Measurements from ENCODE around the gene AGAP3.

DNA sequence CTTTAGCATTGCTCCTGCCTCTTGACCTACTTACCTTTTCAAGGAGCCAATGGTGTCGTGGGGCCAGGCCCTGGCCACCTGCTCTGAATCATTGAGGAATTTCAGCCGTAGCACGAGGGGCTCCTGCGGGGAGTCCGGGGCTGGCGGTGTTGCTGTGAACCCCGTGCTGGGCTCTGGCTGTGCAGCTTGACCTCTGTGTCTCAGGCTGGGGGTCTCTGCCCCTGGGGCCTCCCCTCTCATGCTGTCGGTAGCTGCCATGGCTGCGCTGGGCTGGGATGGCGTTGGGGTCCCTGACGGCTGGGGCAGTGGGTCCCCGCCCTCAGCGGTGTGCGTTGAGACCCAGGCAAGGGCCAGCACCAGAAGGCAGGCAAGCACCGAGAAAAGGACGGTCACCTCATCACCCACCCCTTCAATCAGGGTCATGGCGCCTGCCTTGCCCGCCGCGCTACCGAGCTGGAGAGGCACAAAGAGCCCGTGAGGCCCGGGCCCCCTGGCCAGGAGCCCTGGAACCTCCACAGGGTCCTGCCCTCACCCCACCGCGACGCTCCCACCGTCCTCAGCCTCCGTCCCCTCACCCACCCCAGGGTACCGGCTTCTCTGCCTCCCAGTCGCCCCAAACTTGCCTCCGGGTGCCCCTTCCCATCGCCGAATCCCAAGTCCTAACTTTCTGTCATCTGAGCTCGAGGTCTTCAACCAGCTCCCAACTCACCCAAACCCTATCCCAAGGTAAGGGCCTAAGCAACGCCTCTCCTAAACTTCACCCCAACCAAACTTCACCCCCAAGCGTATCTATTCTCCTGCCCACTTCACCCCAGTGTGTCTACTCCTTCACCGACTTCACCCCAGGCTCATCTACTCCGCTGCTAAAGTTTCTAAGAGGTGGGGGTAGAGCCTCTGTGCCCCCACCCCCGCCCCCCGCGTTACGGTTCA is 3.9 kb upstream of the AGAP3 start:
- TF ChIP-seq PAX5 (IDR thresholded peaks at IDR 0.05; ENCODE audit: insufficient read depth, low read length, severe bottlenecking), result no peak
- TF ChIP-seq POLR2AphosphoS5 (IDR thresholded peaks at IDR 0.05; ENCODE audit: low read depth, low read length), result no peak
- TF ChIP-seq POLR2A (IDR thresholded peaks at IDR 0.05; ENCODE audit: low read depth, low read length), result no peak

Data from GM12891 (cell line).